NCI-H2171 treated with DMSO at 0.1 percent for 48 hours (cell line): ENCODE data around the gene PTPRJ.
"Not testable (repeated sequence)": the region's sequence is repeated elsewhere in the genome, so short reads cannot be mapped to it uniquely, and the experiment has no call there.

Source experiments
- DNase-seq: peaks from one replicate; lab custom pipeline; 2025; lab: John Stamatoyannopoulos, UW

Gene PTPRJ

GRCh38 chr11:48018528-48019216 is 38.3 kb downstream of the PTPRJ start:
- peak; percentile 73 for DNase-seq

GRCh38 chr11:48019217-48019584 is 38.8 kb downstream of the PTPRJ start:
- DNase-seq, result peak; percentile 73

GRCh38 chr11:48019595-48019994 is 39.2 kb downstream of the PTPRJ start:
- DNase-seq, result no peak

- DNase-seq, result no peak
Observed at GRCh38 chr11:48020092-48020755, 39.9 kb downstream of the PTPRJ start.

- not testable (repeated sequence) for DNase-seq
Observed at GRCh38 chr11:48021201-48021820, 41.0 kb downstream of the PTPRJ start.

GRCh38 chr11:48022445-48022844 is 42.1 kb downstream of the PTPRJ start:
- no peak for DNase-seq

- not testable (repeated sequence) for DNase-seq
Observed at GRCh38 chr11:48023608-48024007, 43.2 kb downstream of the PTPRJ start.

GRCh38 chr11:48024635-48025071 is 44.3 kb downstream of the PTPRJ start:
- peak; percentile 100 for DNase-seq

- peak; percentile 77 for DNase-seq
Observed at GRCh38 chr11:48025293-48025983, 45.1 kb downstream of the PTPRJ start.

- no peak for DNase-seq
Observed at GRCh38 chr11:48025984-48026340, 45.6 kb downstream of the PTPRJ start.

GRCh38 chr11:48028914-48029680 is 48.7 kb downstream of the PTPRJ start:
- DNase-seq, result no peak

- no peak for DNase-seq
Observed at GRCh38 chr11:48029681-48030290, 49.4 kb downstream of the PTPRJ start.

GRCh38 chr11:48031602-48032001 is 51.2 kb downstream of the PTPRJ start:
- DNase-seq, result no peak

GRCh38 chr11:48032721-48033120 is 52.4 kb downstream of the PTPRJ start:
- DNase-seq, result no peak

GRCh38 chr11:48033918-48034341 is 53.6 kb downstream of the PTPRJ start:
- DNase-seq, result no peak

GRCh38 chr11:48034926-48035871 is 54.8 kb downstream of the PTPRJ start:
- DNase-seq, result peak; percentile 80

GRCh38 chr11:48036011-48036410 is 55.7 kb downstream of the PTPRJ start:
- peak; percentile 33 for DNase-seq

GRCh38 chr11:48036466-48036865 is 56.1 kb downstream of the PTPRJ start:
- DNase-seq, result no peak

- DNase-seq, result peak; percentile 79
Observed at GRCh38 chr11:48037709-48038468, 57.5 kb downstream of the PTPRJ start.
